Neural cell (in vitro differentiated cells): Measurements from ENCODE around the gene ITGA1. TPM values are rescaled to one million over a fixed set of nuclear protein-coding genes. Genes with fewer than 3 reads are reported as not detected.

Experiments
- H2AFZ ChIP-seq: fragments of 200-600, 300-800 bp; sonication (generic), shearing (Covaris generic); 2 replicates; pipeline ENCODE4 v1.6.0; 2014; ENCODE audit warnings: low read depth, mild to moderate bottlenecking, antibody characterized with exemption, low read length, moderate library complexity
- H3F3A ChIP-seq: fragments of 200-600 bp; shearing (Covaris generic); 2 replicates; pipeline ENCODE4 v1.6.1; 2016; ENCODE audit warnings: mild to moderate bottlenecking, moderate library complexity, mixed read lengths, antibody characterized with exemption, low read length; ENCODE audit not compliant: insufficient read depth, poor library complexity, severe bottlenecking
- H3K27ac ChIP-seq: fragments of 200-600, 300-800 bp; sonication (generic), shearing (Covaris generic); 2 replicates; pipeline ENCODE4 v1.5.1; 2014; ENCODE audit warnings: mild to moderate bottlenecking, low read length, moderate library complexity
- H3K27me3 ChIP-seq: fragments of 300-800, 200-600 bp; sonication (generic), shearing (Covaris generic); 2 replicates; pipeline ENCODE4 v1.6.0; 2014; ENCODE audit warnings: mild to moderate bottlenecking, low read depth, low read length, moderate library complexity; ENCODE audit not compliant: insufficient read depth
- H3K36me3 ChIP-seq: fragments of 300-800, 200-600 bp; sonication (generic), shearing (Covaris generic); 2 replicates; pipeline ENCODE4 v1.5.1; 2014; ENCODE audit warnings: mild to moderate bottlenecking, antibody characterized with exemption, low read length, moderate library complexity; ENCODE audit not compliant: insufficient read depth
- H3K4me2 ChIP-seq: fragments of 300-800, 200-600 bp; sonication (generic), shearing (Covaris generic); 2 replicates; pipeline ENCODE4 v1.6.0; 2014; ENCODE audit warnings: mild to moderate bottlenecking, low read length
- H3K4me3 ChIP-seq: fragments of 300-800, 200-600 bp; sonication (generic), shearing (Covaris generic); 2 replicates; pipeline ENCODE4 v1.5.1; 2014; ENCODE audit warnings: mild to moderate bottlenecking, low read length, moderate library complexity
- H3K79me2 ChIP-seq: fragments of 200-600 bp; shearing (Covaris generic); replicated peaks from 2 replicates; pipeline ENCODE4 v1.6.0; 2014; ENCODE audit warnings: mild to moderate bottlenecking, low read length, moderate library complexity; ENCODE audit not compliant: insufficient read depth
- H3K9ac ChIP-seq: fragments of 300-800, 200-600 bp; sonication (generic), shearing (Covaris generic); 2 replicates; pipeline ENCODE4 v1.6.1; 2016; ENCODE audit warnings: mild to moderate bottlenecking, low read length, mixed read lengths
- H3K9me2 ChIP-seq: fragments of 200-600 bp; shearing (Covaris generic); 2 replicates; pipeline ENCODE4 v1.6.1; 2016; ENCODE audit warnings: mild to moderate bottlenecking, low read length, mixed read lengths; ENCODE audit not compliant: insufficient read depth
- H3K9me3 ChIP-seq: fragments of 200-600, 300-800 bp; sonication (generic), shearing (Covaris generic); 2 replicates; pipeline ENCODE4 v1.6.1; 2016; ENCODE audit warnings: mild to moderate bottlenecking, mixed run types, low read length, moderate library complexity, mixed read lengths
- H4K20me1 ChIP-seq: fragments of 200-600 bp; shearing (Covaris generic); 2 replicates; pipeline ENCODE4 v1.6.1; 2016; ENCODE audit warnings: mild to moderate bottlenecking, mixed run types; ENCODE audit not compliant: insufficient read depth
- CTCF ChIP-seq: fragments of 450-650 bp; IDR thresholded peaks from 2 replicates; pipeline ENCODE4 v1.5.1; 2014; ENCODE audit warnings: antibody characterized with exemption, mild to moderate bottlenecking, moderate library complexity; ENCODE audit not compliant: poor library complexity, severe bottlenecking
- EP300 ChIP-seq: fragments of 450-650 bp; conservative IDR thresholded peaks from 2 replicates; pipeline ENCODE4 v1.6.1; 2014; ENCODE audit warnings: antibody characterized with exemption, mild to moderate bottlenecking, moderate library complexity; ENCODE audit not compliant: poor library complexity, severe bottlenecking
- EZH2 ChIP-seq: fragments of 200-600, 300-800 bp; shearing (Covaris generic), sonication (generic); IDR thresholded peaks from 2 replicates; pipeline ENCODE4 v1.6.1; 2014; ENCODE audit warnings: antibody characterized with exemption, low read length, borderline replicate concordance, mild to moderate bottlenecking; ENCODE audit not compliant: insufficient read depth, poor library complexity, severe bottlenecking
- MXI1 ChIP-seq: fragments of 450-650 bp; conservative IDR thresholded peaks from 2 replicates; pipeline ENCODE4 v1.6.1; 2014; ENCODE audit warnings: antibody characterized with exemption, mild to moderate bottlenecking; ENCODE audit not compliant: poor library complexity, severe bottlenecking
- POLR2AphosphoS5 ChIP-seq: IDR thresholded peaks from 2 replicates; pipeline ENCODE4 v1.6.1; 2012
- RAD21 ChIP-seq: fragments of 450-650 bp; conservative IDR thresholded peaks from 2 replicates; pipeline ENCODE4 v1.6.1; 2014; ENCODE audit warnings: antibody characterized with exemption, mild to moderate bottlenecking, moderate library complexity
- REST ChIP-seq: IDR thresholded peaks from 2 replicates; pipeline ENCODE4 v1.6.1; 2012; ENCODE audit warnings: borderline replicate concordance
- SMC3 ChIP-seq: fragments of 450-650 bp; conservative IDR thresholded peaks from 2 replicates; pipeline ENCODE4 v1.6.1; 2014; ENCODE audit warnings: antibody characterized with exemption, mild to moderate bottlenecking, moderate library complexity; ENCODE audit not compliant: poor library complexity
- TAF1 ChIP-seq: IDR thresholded peaks from 2 replicates; pipeline ENCODE4 v1.6.1; 2012; ENCODE audit warnings: low read depth
- polyA plus RNA-seq: library from polyadenylated mRNA; depleted of rRNA; stranded (reverse); fragments of >200 nt; gene quantifications from 2 replicates; pipeline ENCODE4 v1.2.3, GENCODE V29; 2014

ITGA1 gene
- polyA plus RNA-seq, 1 donor from 2014 or later, result 0.15 TPM

- H3K9me3 ChIP-seq, result no peaks in the 10 kb centered on the region
- no peak overlapping the region for H3K27ac ChIP-seq
- no peaks in the 10 kb centered on the region for H3K79me2 ChIP-seq
- no peaks in the 10 kb centered on the region for H3K9me2 ChIP-seq
- no peak overlapping the region for H3K9ac ChIP-seq
- H3K4me3 ChIP-seq, result no peak overlapping the region
- H3F3A ChIP-seq, result no peaks in the 10 kb centered on the region
- no peak overlapping the region for H2AFZ ChIP-seq
- no peaks in the 10 kb centered on the region for H3K36me3 ChIP-seq
- no peak overlapping the region for H3K4me2 ChIP-seq
- TF ChIP-seq POLR2AphosphoS5 (no peak), EP300 (no peak), REST (no peak)
- H3K27me3 ChIP-seq, result no peaks in the 10 kb centered on the region
- H4K20me1 ChIP-seq, result no peaks in the 10 kb centered on the region
Measured at GRCh38 chr5:52895572-52896413, 108.1 kb downstream of the ITGA1 start.

GRCh38 chr5:52896534-52897237, 109.0 kb downstream of the ITGA1 start:
- H3K4me2 ChIP-seq, result no peak overlapping the region
- H3K79me2 ChIP-seq, result no peaks in the 10 kb centered on the region
- no peaks in the 10 kb centered on the region for H3K27me3 ChIP-seq
- H3K27ac ChIP-seq, result no peak overlapping the region
- no peaks in the 10 kb centered on the region for H3K36me3 ChIP-seq
- no peak overlapping the region for H3K9ac ChIP-seq
- H2AFZ ChIP-seq, result no peak overlapping the region
- no peaks in the 10 kb centered on the region for H4K20me1 ChIP-seq
- H3K9me3 ChIP-seq, result no peaks in the 10 kb centered on the region
- TF ChIP-seq CTCF (no peak), TAF1 (no peak), REST (no peak), RAD21 (no peak), EZH2 (no peak), POLR2AphosphoS5 (no peak), MXI1 (no peak), SMC3 (no peak), EP300 (no peak)
- H3F3A ChIP-seq, result no peaks in the 10 kb centered on the region
- H3K9me2 ChIP-seq, result no peaks in the 10 kb centered on the region
- H3K4me3 ChIP-seq, result no peak overlapping the region
